ENCODE results near the gene NEUROG2.

The NEUROG2 gene

GRCh38 chr4:112521123-112522023, 5.4 kb upstream of the NEUROG2 start:
- DNase-seq (ENCODE audit: low read depth in 3 of 3): no peak

- DNase-seq (ENCODE audit: low read depth in 3 of 3): no peak
Observed at GRCh38 chr4:112520598-112521122, 4.7 kb upstream of the NEUROG2 start.

GRCh38 chr4:112519689-112520597, 4.0 kb upstream of the NEUROG2 start:
- no peak for DNase-seq (ENCODE audit: low read depth in 3 of 3)

- DNase-seq (ENCODE audit: low read depth in 3 of 3): no peak
Observed at GRCh38 chr4:112518675-112519074, 2.7 kb upstream of the NEUROG2 start.

GRCh38 chr4:112517911-112518310, 1.9 kb upstream of the NEUROG2 start:
- DNase-seq (ENCODE audit: low read depth in 3 of 3): no peak

GRCh38 chr4:112517067-112517634, 1.2 kb upstream of the NEUROG2 start:
- DNase-seq (ENCODE audit: low read depth in 3 of 3): no peak

- DNase-seq (ENCODE audit: low read depth in 3 of 3): no peak
Observed at GRCh38 chr4:112516471-112517066, 589 bp upstream of the NEUROG2 start.

- no peak for DNase-seq (ENCODE audit: low read depth in 3 of 3)
Observed at GRCh38 chr4:112515198-112516065, 548 bp downstream of the NEUROG2 start.

GRCh38 chr4:112514647-112515197, 1.3 kb downstream of the NEUROG2 start:
- DNase-seq (ENCODE audit: low read depth in 3 of 3): no peak

- no peak for DNase-seq (ENCODE audit: low read depth in 3 of 3)
Observed at GRCh38 chr4:112513971-112514646, 1.9 kb downstream of the NEUROG2 start.

GRCh38 chr4:112511803-112512118, 4.2 kb downstream of the NEUROG2 start:
- no peak for DNase-seq (ENCODE audit: low read depth in 3 of 3)

GRCh38 chr4:112511093-112511802, 4.7 kb downstream of the NEUROG2 start:
- no peak for DNase-seq (ENCODE audit: low read depth in 3 of 3)

- DNase-seq (ENCODE audit: low read depth in 3 of 3): no peak
Observed at GRCh38 chr4:112510291-112511092, 5.5 kb downstream of the NEUROG2 start.

- DNase-seq (ENCODE audit: low read depth in 3 of 3): no peak
Observed at GRCh38 chr4:112509243-112510141, 6.5 kb downstream of the NEUROG2 start.

GRCh38 chr4:112508356-112508755, 7.6 kb downstream of the NEUROG2 start:
- no peak for DNase-seq (ENCODE audit: low read depth in 3 of 3)

- DNase-seq (ENCODE audit: low read depth in 3 of 3): no peak
Observed at GRCh38 chr4:112504807-112505206, 11.2 kb downstream of the NEUROG2 start.

- no peak for DNase-seq (ENCODE audit: low read depth in 3 of 3)
Observed at GRCh38 chr4:112502871-112503270, 13.1 kb downstream of the NEUROG2 start.
